GM12878 (cell line): ENCODE results near the gene F11. TPM values are rescaled to one million over a fixed set of nuclear protein-coding genes. Genes with fewer than 3 reads are reported as not detected.
A peak's percentile ranks its signal among the peaks of the same experiment; 100 is the strongest.

Experiments used
- ATAC-seq: fragments of 200-7000 bp; cut with Tn5 transposase; 3 replicates; pipeline ENCODE4 v1.9.1; 2020; ENCODE audit warnings: mild to moderate bottlenecking, moderate library complexity
- BruUV-seq: library from RNA; stranded (reverse); fragments of 400-500 nt; replicated peaks from 2 replicates; lab custom pipeline; 2021; lab: Mats Ljungman, UMichigan
- CTCF ChIA-PET: fragments of 300-600 bp; sonication (Branson Sonifier 250); formaldehyde crosslinking; extraction: SDS; loops from one replicate; lab custom pipeline; 2021; ENCODE audit warnings: inconsistent platforms; lab: Yijun Ruan, JAX
- POLR2A ChIA-PET: fragments of 350-600 bp; formaldehyde crosslinking; extraction: SDS; loops from one replicate; lab custom pipeline; 2021; ENCODE audit warnings: inconsistent platforms; lab: Charles Lee
- RAD21 ChIA-PET: fragments of 300-600 bp; sonication (Branson Sonifier 250); formaldehyde crosslinking; loops from one replicate; lab custom pipeline; 2023; ENCODE audit warnings: antibody characterized with exemption; ENCODE audit not compliant: unreplicated experiment; lab: Charles Lee
- SMC1A ChIA-PET: fragments of 300-600 bp; sonication (Branson Sonifier 250); formaldehyde crosslinking; loops from one replicate; lab custom pipeline; 2023; ENCODE audit not compliant: unreplicated experiment, uncharacterized antibody; lab: Charles Lee
- DNase-seq: peaks from one replicate; pipeline ENCODE4 v3.0.0-alpha.2; 2011; ENCODE audit warnings: low read depth, low spot score
- FAIRE-seq: peaks from 3 replicates; lab custom pipeline; 2011; peaks lifted over from hg19 to GRCh38; lab: Jason Lieb, UNC
- H2AFZ ChIP-seq: 2 replicates; pipeline ENCODE4 v1.6.0; 2011; ENCODE audit warnings: low read depth, low read length, control low read depth; ENCODE audit not compliant: control insufficient read depth
- H3K27ac ChIP-seq: 2 replicates; pipeline ENCODE4 v1.5.1; 2011; ENCODE audit warnings: control low read depth; ENCODE audit not compliant: control insufficient read depth, insufficient read depth
- H3K27me3 ChIP-seq, 2 experiments: replicated peaks in 1 of 2; 2 replicates each; pipeline versions ENCODE4 v1.6.0 to v1.6.1; 2011; ENCODE audit warnings: low read length in 1 of 2; ENCODE audit not compliant: control insufficient read depth in 2 of 2, insufficient read depth in 2 of 2
- H3K36me3 ChIP-seq, 2 experiments: 2 replicates each; pipeline ENCODE4 v1.5.1; 2011; ENCODE audit warnings: low read length in 1 of 2; ENCODE audit not compliant: control insufficient read depth in 2 of 2, insufficient read depth in 2 of 2
- H3K4me1 ChIP-seq: 2 replicates; pipeline ENCODE4 v1.6.1; 2011; ENCODE audit warnings: mild to moderate bottlenecking, low read length, moderate library complexity, mixed read lengths; ENCODE audit not compliant: control insufficient read depth, insufficient read depth
- H3K4me2 ChIP-seq: 2 replicates; pipeline ENCODE4 v1.6.0; 2011; ENCODE audit warnings: control low read depth; ENCODE audit not compliant: control insufficient read depth, insufficient read depth
- H3K4me3 ChIP-seq: fragments of 200-600 bp; sonication (generic); 2 replicates; pipeline ENCODE4 v1.5.1; 2016
- H3K79me2 ChIP-seq: 2 replicates; pipeline ENCODE4 v1.6.0; 2011; ENCODE audit warnings: low read length; ENCODE audit not compliant: control insufficient read depth, insufficient read depth
- H3K9ac ChIP-seq: 2 replicates; pipeline ENCODE4 v1.8.0; 2011; ENCODE audit warnings: low read length, control low read depth, mixed read lengths; ENCODE audit not compliant: control insufficient read depth, insufficient read depth
- H3K9me3 ChIP-seq: replicated peaks from 3 replicates; pipeline ENCODE4 v1.5.1; 2011; ENCODE audit warnings: mild to moderate bottlenecking, low read length; ENCODE audit not compliant: control insufficient read depth, insufficient read depth
- H4K20me1 ChIP-seq: 2 replicates; pipeline ENCODE4 v1.6.0; 2011; ENCODE audit not compliant: control insufficient read depth, insufficient read depth
- ASH2L ChIP-seq: fragments of 300-600, 200-600 bp; sonication (generic); IDR thresholded peaks from 2 replicates; pipeline ENCODE4 v1.6.1; 2017; ENCODE audit warnings: low read depth, mild to moderate bottlenecking, borderline replicate concordance
- BHLHE40 ChIP-seq, 2 experiments: fragments of 450-650 bp in 1 of 2; IDR thresholded peaks; 2 replicates each; pipeline ENCODE4 v1.6.1; 2011 to 2017; ENCODE audit warnings: low read depth in 2 of 2, borderline replicate concordance in 1 of 2, improper control_type of control experiment in 1 of 2, low read length in 1 of 2, mild to moderate bottlenecking in 1 of 2
- KLF5 ChIP-seq: fragments of 450-650 bp; IDR thresholded peaks from 2 replicates; pipeline ENCODE4 v1.6.1; 2014; ENCODE audit warnings: mild to moderate bottlenecking; ENCODE audit not compliant: partially characterized antibody
- NBN ChIP-seq: fragments of 450-650 bp; IDR thresholded peaks from 2 replicates; pipeline ENCODE4 v1.6.1; 2016
- SIN3A ChIP-seq: IDR thresholded peaks from 2 replicates; pipeline ENCODE4 v1.6.1; 2012; ENCODE audit warnings: low read depth, low read length, improper control_type of control experiment
- SREBF1 ChIP-seq: IDR thresholded peaks from 2 replicates; pipeline ENCODE4 v1.6.1; 2012; ENCODE audit warnings: mild to moderate bottlenecking, low read length
- TARDBP ChIP-seq: IDR thresholded peaks from 2 replicates; pipeline ENCODE4 v1.6.1; 2016; ENCODE audit warnings: borderline replicate concordance
- ZNF207 ChIP-seq: fragments of 450-650 bp; IDR thresholded peaks from 2 replicates; pipeline ENCODE4 v1.6.1; 2014; ENCODE audit warnings: antibody characterized with exemption, mild to moderate bottlenecking, borderline replicate concordance
- WGBS: methylation state at CpG from one replicate; pipeline ENCODE4 v1.1.6; 2016; ENCODE audit warnings: low lambda C conversion rate; ENCODE audit not compliant: insufficient replicate concordance, insufficient coverage; ENCODE audit errors: missing lambda C conversion rate; 5-methylcytosine and 5-hydroxymethylcytosine counted together
- in situ Hi-C: fragments of 300-500 bp; cut with MboI; formaldehyde crosslinking; loops from 9 replicates; pipeline ENCODE4 v1.14.3; 2018; ENCODE audit warnings: mixed read lengths
- intact Hi-C: fragments of 100-400 bp; cut with micrococcal nuclease; formaldehyde crosslinking; loops from one replicate; pipeline ENCODE4 v1.14.2; 2022; ENCODE audit not compliant: unreplicated experiment
- polyA plus RNA-seq, 11 experiments: library from polyadenylated mRNA; depleted of rRNA in 4 of 11; unstranded in 6 of 11; stranded (reverse) in 5 of 11; fragments of >200 nt; fragmentation: Nextera tagmentation in 4 of 11; fragmentation: Illumina TruSeq in 1 of 11; extraction: Ambion mirVana in 4 of 11; extraction: Trizol in 1 of 11; gene quantifications; 1 replicate in 1 of 11; 2 replicates in 10 of 11; pipeline versions ENCODE4 v1.2.1 to v1.2.3, GENCODE V29; 2011 to 2016; ENCODE audit warnings: inconsistent platforms in 2 of 11, missing spikeins in 2 of 11, low read depth in 1 of 11
- total RNA-seq, 4 experiments: library from RNA; depleted of rRNA in 3 of 4; stranded (reverse); fragments of >200 nt in 3 of 4; fragmentation: Illumina TruSeq in 1 of 4; extraction: Trizol in 1 of 4; gene quantifications; 2 replicates each; pipeline versions ENCODE4 v1.2.1 to v1.2.3, GENCODE V29; 2013 to 2021
- TF ChIP-seq, protein P1 (sequence below): fragments of 450-650 bp; IDR thresholded peaks from 2 replicates; pipeline ENCODE4 v1.6.1; 2016; ENCODE audit warnings: mild to moderate bottlenecking, moderate library complexity, borderline replicate concordance

Gene F11
- total and polyA plus RNA-seq, 10 of the 15 experiments (the other 5 are each of a cell fraction or from before 2014, with no cell fraction given), result not detected

DNA sequence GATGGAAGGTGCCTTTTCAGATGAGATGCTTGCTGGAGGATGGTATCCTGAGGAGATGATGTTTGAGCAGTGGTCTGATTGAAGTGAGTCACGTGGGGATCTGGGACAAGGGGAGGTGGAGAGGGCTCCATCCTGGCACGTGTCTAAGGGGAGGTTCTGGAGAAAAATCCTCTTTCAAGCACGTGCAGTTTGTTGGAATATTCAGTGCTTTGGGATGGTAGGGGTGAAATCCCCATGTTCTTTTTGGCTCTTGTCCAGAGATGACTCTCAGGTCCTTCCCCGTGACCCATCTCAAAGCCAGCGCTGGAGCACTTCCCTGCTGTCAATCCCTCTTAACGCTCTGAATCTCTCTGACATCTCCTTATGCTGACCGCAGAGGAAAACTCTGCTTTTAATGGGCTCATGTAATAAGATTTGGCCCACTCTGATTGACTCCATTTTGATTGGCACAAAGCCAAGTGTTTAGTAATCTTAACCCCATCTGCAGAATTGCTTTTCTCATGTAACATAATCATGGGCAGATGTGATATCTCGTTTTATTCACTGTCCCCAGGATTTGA, 49.4 kb upstream of the F11 start:
- BruUV-seq, result no TSS peak
- ATAC-seq (no peak), DNase-seq (no peak), FAIRE-seq (no peak)
- ChIA-PET POLR2A (no interaction called here), SMC1A (no interaction called here), RAD21 (no interaction called here), CTCF (no interaction called here)
- Histone ChIP-seq H3K4me2 (no peak overlapping the region), H2AFZ (no peak overlapping the region), H3K9ac (no peak overlapping the region), H3K27me3 (no peaks in the 10 kb centered on the region), H4K20me1 (no peaks in the 10 kb centered on the region), H3K27ac (no peak overlapping the region), H3K4me1 (no peaks in the 10 kb centered on the region), H3K79me2 (no peaks in the 10 kb centered on the region), H3K36me3 (no peaks in the 10 kb centered on the region), H3K4me3 (no peak overlapping the region), H3K9me3 (no peaks in the 10 kb centered on the region)
- TF ChIP-seq ASH2L (no peak), ZNF207 (no peak)
- WGBS, result 53% methylated on average over 8 of the region's 8 CpGs
- in situ Hi-C loops (no loop called here), intact Hi-C loops (no loop called here)

DNA sequence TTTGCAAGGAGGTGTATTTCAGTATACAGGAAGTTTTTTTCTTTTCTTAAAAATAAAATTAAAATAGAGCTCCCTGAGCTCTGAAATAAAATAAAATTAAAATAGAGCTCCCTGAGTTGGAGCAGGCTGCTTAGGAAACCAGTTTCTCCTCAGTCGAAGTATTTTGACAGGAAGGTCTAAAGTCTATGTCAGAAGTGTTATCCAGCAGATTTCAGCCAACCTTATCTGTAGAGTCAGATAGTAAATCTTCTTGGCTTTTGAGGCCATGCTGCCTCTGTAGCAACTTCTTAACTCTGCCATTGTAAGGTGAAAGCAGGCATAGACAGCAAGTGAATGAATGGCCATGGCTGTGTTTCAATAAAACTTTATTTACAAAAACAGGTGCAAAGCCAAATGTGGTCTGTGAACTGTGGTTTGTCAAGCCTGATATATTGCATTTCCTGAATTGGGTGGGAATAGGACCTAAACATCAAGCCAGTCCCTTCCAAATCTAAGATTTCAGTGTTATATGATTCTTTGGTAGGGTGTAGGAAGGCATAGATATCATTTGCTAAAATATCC, 48.2 kb upstream of the F11 start:
- ChIA-PET POLR2A (no interaction called here), CTCF (no interaction called here), SMC1A (no interaction called here), RAD21 (no interaction called here)
- Histone ChIP-seq H3K9ac (no peak overlapping the region), H3K9me3 (no peaks in the 10 kb centered on the region), H2AFZ (no peak overlapping the region), H3K4me2 (no peak overlapping the region), H3K4me1 (no peaks in the 10 kb centered on the region), H3K4me3 (no peak overlapping the region), H3K27me3 (no peaks in the 10 kb centered on the region), H4K20me1 (no peaks in the 10 kb centered on the region), H3K36me3 (no peaks in the 10 kb centered on the region), H3K79me2 (no peaks in the 10 kb centered on the region), H3K27ac (no peak overlapping the region)
- ATAC-seq (no peak), FAIRE-seq (no peak), DNase-seq (no peak)
- intact Hi-C loops (no loop called here), in situ Hi-C loops (no loop called here)
- WGBS, result 79% methylated on average over 1 of the region's 1 CpG
- BruUV-seq, result no TSS peak
- no peak for TF ChIP-seq SIN3A
- TF ChIP-seq NBN, result no peak
- no peak for TF ChIP-seq TARDBP
- no peak for TF ChIP-seq SREBF1
- no peak for TF ChIP-seq KLF5
- TF ChIP-seq, protein P1, sequence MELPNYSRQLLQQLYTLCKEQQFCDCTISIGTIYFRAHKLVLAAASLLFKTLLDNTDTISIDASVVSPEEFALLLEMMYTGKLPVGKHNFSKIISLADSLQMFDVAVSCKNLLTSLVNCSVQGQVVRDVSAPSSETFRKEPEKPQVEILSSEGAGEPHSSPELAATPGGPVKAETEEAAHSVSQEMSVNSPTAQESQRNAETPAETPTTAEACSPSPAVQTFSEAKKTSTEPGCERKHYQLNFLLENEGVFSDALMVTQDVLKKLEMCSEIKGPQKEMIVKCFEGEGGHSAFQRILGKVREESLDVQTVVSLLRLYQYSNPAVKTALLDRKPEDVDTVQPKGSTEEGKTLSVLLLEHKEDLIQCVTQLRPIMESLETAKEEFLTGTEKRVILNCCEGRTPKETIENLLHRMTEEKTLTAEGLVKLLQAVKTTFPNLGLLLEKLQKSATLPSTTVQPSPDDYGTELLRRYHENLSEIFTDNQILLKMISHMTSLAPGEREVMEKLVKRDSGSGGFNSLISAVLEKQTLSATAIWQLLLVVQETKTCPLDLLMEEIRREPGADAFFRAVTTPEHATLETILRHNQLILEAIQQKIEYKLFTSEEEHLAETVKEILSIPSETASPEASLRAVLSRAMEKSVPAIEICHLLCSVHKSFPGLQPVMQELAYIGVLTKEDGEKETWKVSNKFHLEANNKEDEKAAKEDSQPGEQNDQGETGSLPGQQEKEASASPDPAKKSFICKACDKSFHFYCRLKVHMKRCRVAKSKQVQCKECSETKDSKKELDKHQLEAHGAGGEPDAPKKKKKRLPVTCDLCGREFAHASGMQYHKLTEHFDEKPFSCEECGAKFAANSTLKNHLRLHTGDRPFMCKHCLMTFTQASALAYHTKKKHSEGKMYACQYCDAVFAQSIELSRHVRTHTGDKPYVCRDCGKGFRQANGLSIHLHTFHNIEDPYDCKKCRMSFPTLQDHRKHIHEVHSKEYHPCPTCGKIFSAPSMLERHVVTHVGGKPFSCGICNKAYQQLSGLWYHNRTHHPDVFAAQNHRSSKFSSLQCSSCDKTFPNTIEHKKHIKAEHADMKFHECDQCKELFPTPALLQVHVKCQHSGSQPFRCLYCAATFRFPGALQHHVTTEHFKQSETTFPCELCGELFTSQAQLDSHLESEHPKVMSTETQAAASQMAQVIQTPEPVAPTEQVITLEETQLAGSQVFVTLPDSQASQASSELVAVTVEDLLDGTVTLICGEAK, result peak; percentile 63
- no peak for TF ChIP-seq BHLHE40 (IDR thresholded peaks at IDR 0.05; ENCODE audit: borderline replicate concordance in 1 of 2, low read depth in 2 of 2, low read length in 1 of 2)
